BE2C (cell line): ENCODE measurements around the gene TMEM129.

Source experiments
- DNase-seq: peaks from one replicate; pipeline ENCODE4 v3.0.0-alpha.2; 2020
- H3K27me3 ChIP-seq: fragments of 250-450 bp; sonication (Bioruptor Pico); 2 replicates; pipeline ENCODE4 v1.5.1; 2020; ENCODE audit warnings: mild to moderate bottlenecking
- H3K36me3 ChIP-seq: fragments of 250-450 bp; sonication (Bioruptor Pico); 2 replicates; pipeline ENCODE4 v1.5.1; 2020; ENCODE audit warnings: mild to moderate bottlenecking
- H3K4me1 ChIP-seq: fragments of 250-450 bp; sonication (Bioruptor Pico); 2 replicates; pipeline ENCODE4 v1.5.1; 2020
- H3K4me3 ChIP-seq: 2 replicates; pipeline ENCODE4 v1.5.1; 2011; ENCODE audit warnings: low read depth, low read length
- H3K9me3 ChIP-seq: fragments of 250-450 bp; sonication (Bioruptor Pico); 2 replicates; pipeline ENCODE4 v1.5.1; 2020
- CTCF ChIP-seq: IDR thresholded peaks from 2 replicates; pipeline ENCODE4 v1.5.1; 2012; ENCODE audit warnings: mild to moderate bottlenecking, low read depth, low read length

The TMEM129 gene

DNA sequence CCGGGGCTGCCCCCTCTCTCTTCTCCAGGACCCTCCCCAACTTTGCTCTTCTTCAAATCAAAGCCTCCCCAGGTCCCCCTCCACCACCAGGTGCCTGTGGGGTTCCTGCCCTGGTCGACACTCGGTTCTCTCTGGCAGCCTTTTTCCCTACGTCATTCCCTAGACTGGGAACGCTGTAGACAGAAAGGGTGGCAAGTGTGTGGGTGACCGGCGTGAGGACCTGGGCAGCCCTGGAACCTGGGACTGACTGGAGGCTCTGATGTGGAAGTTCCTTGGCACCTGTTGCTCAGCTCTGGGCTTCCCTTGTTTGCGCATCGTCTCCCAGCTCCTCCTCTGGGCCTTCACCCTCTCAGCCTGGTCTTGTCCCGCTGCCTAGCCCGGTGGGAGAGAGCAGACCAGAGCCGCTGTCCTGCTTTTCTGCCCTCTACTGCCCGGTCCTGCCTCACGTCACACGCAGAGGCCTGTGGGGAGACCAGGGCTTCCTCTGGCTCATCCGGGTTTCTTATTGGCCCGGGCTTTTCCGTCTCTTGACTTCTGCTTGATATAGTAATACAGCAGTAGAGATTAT is 1.5 kb upstream of the TMEM129 start:
- no peak for DNase-seq
- TF ChIP-seq CTCF = no peak
- Histone ChIP-seq H3K4me1 (no peaks in the 10 kb centered on the region), H3K4me3 (peak overlapping the region; percentile 89), H3K27me3 (no peaks in the 10 kb centered on the region), H3K36me3 (peaks cover 48% of the 10 kb centered on the region), H3K9me3 (no peaks in the 10 kb centered on the region)

GRCh38 chr4:1721666-1722550 is 785 bp upstream of the TMEM129 start:
- H3K4me3 ChIP-seq = peak overlapping the region; percentile 89
- H3K27me3 ChIP-seq = no peaks in the 10 kb centered on the region
- TF ChIP-seq CTCF = no peak
- peaks cover 48% of the 10 kb centered on the region for H3K36me3 ChIP-seq
- H3K4me1 ChIP-seq = no peaks in the 10 kb centered on the region
- DNase-seq = no peak
- no peaks in the 10 kb centered on the region for H3K9me3 ChIP-seq

DNA sequence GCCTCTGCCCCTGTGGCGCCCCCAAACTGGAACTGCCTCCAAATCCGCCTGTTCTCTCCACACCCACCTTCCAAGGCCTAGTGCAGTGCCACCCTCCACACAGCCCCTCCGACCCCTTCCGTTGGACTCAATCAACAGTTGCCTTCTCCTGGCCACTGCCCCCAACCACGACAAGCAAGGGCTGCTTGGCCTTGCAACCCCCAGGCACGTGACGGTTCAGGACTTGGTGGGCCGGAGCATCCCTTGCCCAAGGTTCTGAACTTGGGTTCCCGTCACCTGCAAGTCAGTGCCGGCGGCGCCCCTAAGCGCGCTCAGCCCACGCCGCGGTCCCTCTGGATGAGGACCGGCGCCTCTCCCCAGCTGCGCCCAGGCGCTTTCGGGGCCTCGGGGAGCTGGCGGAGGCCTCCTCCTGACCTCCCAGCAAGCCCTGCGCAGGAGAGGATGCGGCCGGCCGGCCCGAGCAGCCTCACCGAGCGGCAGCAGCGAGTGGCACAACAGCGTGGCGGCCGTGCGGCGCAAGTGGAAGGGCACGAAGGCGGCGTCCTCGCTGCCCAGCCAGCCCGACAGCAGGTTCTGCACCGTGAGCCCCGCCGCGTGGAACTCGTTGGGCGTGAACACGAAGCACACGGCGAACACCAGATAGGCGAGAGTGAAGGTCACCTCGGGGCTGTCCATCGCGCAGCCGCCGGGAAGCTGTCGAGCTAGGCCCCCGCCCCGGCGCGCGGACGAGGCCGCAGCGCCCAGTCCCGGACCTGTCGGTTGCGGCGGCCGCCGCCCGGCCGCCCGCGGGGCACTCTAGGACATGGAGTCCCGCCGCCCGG is 750 bp downstream of the TMEM129 start:
- no peaks in the 10 kb centered on the region for H3K4me1 ChIP-seq
- no peaks in the 10 kb centered on the region for H3K9me3 ChIP-seq
- DNase-seq = peak; percentile 53
- peaks cover 35% of the 10 kb centered on the region for H3K36me3 ChIP-seq
- H3K27me3 ChIP-seq = no peaks in the 10 kb centered on the region
- peak overlapping the region; percentile 89 for H3K4me3 ChIP-seq
- no peak for TF ChIP-seq CTCF

GRCh38 chr4:1718095-1718850 is 2.9 kb downstream of the TMEM129 start:
- Histone ChIP-seq H3K4me3 (no peak overlapping the region), H3K27me3 (no peaks in the 10 kb centered on the region), H3K4me1 (no peaks in the 10 kb centered on the region), H3K9me3 (no peaks in the 10 kb centered on the region), H3K36me3 (peaks cover 28% of the 10 kb centered on the region)
- no peak for DNase-seq
- no peak for TF ChIP-seq CTCF

DNA sequence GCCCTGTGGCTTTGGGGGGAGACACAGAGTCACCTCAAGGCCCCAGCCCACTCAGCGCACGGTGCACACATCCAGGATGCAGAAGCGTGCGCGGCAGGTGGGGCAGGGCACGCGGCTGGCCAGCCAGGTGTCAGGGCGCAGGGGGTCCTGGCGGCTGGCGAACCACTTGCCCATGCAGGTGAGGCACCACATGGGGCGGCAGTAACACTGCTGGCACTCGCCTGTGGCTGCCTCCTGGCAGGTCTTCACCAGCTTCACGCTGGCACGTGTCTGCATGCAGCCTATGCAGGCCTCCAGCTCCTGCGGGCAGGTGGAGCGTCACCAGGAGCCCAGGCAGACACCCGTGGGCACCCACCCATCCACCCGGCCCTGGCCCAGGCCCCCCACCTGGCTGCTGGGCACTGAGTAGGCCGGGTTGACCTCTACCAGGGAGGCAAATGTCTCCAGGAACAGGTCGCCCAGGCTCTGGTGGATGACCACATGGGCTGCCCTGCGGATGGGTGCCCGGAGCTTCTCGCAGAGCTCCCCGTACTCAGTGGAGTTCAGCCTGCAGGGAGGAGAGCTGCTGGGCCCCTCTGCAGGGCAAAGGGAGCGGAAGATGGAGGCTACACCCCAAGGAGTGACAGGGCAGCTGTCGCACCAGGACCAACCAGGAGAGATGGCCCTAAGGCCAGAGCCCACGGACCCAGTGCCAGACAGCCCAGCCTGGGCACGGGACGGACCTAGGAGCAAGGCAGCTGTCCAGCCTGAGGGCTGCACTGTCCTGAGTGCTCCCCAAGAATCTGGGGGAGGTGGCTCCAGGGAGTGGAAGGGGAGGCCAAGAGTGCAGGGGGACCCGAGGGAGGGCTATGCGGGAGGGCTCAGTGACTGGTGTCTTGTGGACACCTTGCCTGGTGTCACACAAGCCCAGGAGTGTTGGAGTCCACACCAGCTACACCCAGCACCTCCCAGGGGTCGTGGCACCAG is 3.7 kb downstream of the TMEM129 start:
- Histone ChIP-seq H3K4me3 (no peak overlapping the region), H3K36me3 (peaks cover 25% of the 10 kb centered on the region), H3K4me1 (no peaks in the 10 kb centered on the region), H3K9me3 (no peaks in the 10 kb centered on the region), H3K27me3 (no peaks in the 10 kb centered on the region)
- no peak for DNase-seq
- TF ChIP-seq CTCF = no peak
